HCEC 1CT (cell line): ENCODE results near the gene FAM98A.
A peak's percentile ranks its signal among the peaks of the same experiment; 100 is the strongest.

Source experiments
- DNase-seq: peaks from one replicate; pipeline ENCODE4 v3.0.0-alpha.2; 2017

The FAM98A gene

GRCh38 chr2:33595385-33595784 lies 3.7 kb downstream of the FAM98A start:
- DNase-seq = no peak

GRCh38 chr2:33589444-33589843 lies 9.7 kb downstream of the FAM98A start:
- DNase-seq = no peak

GRCh38 chr2:33588232-33588631 lies 10.9 kb downstream of the FAM98A start:
- no peak for DNase-seq

DNA sequence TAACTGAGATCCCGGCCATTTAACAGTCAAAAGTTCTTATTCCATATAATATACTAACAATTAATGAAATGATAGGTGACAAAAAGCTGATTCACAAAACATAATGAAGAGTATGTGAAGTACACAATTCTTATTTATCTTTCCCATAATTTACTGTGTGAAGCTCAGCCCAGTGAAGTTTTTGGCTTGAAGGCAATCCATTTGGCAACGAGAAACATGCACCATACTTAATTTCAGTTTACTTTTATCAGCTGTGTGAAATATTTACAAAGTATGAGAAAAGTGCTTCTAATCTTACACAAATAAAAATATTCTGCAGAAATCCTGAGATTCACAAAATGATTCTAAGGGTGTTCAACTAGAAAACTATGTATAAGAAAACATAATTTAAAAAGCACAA lies 12.3 kb downstream of the FAM98A start:
- no peak for DNase-seq

DNA sequence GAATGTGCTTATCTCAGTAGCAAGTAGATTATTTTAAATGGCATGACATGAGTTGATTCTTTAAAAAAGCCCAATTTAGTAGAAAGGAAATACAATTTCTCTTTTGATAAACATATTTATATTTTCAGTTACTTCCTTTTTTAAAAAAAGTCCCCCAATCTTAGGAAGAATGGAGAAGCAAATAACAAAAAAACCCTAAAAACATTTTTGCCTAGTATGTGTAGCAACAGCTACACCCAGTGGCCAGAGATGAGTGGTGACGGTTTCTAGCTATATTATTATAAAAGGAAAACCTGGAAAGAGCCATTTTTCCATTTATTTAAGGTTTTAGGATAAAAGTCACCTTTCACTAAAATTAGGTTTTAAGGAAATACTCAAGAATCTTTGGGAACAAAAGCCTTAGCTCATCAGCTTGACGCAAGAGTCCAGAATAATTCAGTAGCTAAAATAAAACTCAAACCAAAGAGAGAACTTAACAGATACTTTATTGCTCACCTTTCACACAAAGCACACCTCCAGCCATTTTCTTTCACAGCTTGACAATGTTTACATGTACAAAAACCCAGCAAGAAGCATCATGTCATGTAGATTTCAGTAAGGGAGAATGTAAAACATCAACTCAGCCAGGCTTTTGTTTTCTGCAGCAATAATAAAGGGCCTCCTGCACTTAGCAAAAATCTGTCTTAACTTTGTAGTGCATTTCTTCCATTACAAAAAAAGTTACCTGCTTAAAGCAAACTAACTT lies 15.7 kb downstream of the FAM98A start:
- DNase-seq = peak; percentile 41

GRCh38 chr2:33581872-33582271 lies 17.2 kb downstream of the FAM98A start:
- DNase-seq = no peak

DNA sequence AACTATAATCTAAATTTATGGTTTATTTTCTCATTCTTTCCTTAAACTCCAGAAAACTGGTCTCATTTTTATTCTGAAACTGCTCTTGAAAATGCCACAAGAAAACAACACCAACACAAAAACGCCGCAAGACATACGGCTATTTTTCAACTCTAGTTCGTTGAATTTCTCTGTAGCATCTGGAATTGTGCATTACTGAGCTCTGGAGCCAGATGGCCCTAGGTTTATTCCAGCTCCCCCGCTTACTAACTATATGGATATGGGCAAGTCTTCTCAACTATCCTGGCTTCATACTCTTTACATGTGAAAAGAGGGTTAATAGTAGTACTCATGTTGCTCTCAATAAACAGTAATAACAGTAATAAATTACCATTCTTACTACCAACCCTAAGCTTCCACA lies 19.9 kb downstream of the FAM98A start:
- DNase-seq = no peak

GRCh38 chr2:33577668-33578067 lies 21.4 kb downstream of the FAM98A start:
- DNase-seq = no peak

- no peak for DNase-seq
These were observed 22.0 kb downstream of the FAM98A start for GRCh38 chr2:33577084-33577483.

DNA sequence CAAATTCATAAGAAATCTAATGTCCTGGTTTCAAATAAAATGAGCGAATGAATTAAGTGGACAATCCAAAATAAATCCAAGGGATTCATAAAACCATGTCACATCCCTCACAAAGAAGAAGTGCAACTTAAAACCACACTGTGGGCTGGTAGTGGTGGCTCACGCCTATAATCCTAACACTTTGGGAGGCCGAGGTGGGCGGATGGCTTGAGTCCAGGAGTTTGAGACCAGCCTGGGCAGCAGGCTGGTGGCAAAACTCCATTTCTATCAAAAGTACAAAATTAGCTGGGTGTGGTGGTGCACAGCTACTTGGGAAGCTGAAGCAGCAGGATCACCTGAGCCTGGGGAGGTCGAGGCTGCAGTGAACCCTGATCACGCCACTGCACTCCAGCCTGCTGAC lies 25.4 kb downstream of the FAM98A start:
- no peak for DNase-seq

GRCh38 chr2:33570681-33571080 lies 28.4 kb downstream of the FAM98A start:
- DNase-seq = no peak

GRCh38 chr2:33561872-33562271 lies 37.2 kb downstream of the FAM98A start:
- no peak for DNase-seq

- DNase-seq = no peak
These were observed 39.1 kb downstream of the FAM98A start for GRCh38 chr2:33560017-33560416.

GRCh38 chr2:33559328-33559727 lies 39.8 kb downstream of the FAM98A start:
- DNase-seq = no peak

DNA sequence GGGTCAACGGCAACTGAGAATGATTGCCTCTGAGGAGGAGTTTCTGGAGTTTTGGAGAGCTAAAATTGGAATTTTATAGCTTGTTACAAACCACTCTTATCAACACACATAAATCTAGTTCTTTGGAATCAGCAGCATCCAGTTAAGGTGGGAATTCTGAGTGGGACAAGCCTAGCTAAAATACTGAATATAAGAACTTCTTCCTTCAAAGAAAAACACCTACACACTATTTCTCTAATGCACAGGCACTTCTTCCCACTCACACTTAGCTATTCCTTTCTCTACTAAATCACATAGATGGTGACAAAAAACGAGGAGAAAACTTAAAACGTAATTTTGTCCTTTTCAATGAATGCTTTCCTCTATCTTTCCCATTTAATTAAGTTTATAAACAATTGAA lies 43.4 kb downstream of the FAM98A start:
- no peak for DNase-seq

DNA sequence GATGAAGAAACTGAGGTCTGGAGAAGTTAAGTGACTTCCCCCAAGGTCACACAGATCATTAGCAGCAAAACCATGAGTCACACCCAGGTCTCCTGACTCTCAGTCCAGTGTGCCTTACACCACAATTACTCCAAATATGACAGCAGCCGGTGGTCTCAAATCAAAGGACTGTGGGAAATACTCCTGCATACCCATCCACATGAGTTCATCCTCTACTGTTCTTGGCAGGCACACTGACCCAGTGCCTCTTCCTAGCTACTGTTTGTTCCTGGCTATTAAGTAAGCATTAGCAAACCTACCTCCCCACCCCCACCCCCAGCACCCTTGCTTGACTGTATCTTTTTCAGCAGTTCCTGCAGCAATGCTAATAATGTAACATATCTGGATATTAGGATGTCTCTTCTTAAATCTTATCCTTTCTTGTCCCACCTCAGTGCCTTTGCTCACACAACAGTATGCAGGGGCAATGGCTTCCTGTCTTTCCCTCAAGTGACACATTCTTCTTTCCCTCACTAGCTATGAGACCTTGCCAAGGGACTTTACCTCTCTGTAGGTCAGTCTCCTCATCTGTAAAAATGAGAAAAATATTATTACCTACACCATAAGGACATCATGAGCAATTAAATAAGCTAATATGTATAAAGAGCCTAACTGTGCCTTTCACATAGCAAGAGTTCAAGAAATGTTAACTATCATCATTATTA lies 46.2 kb downstream of the FAM98A start:
- peak; percentile 23 for DNase-seq

- no peak for DNase-seq
These were observed 48.9 kb downstream of the FAM98A start for GRCh38 chr2:33550206-33550605.

GRCh38 chr2:33541243-33541642 lies 57.9 kb downstream of the FAM98A start:
- no peak for DNase-seq

DNA sequence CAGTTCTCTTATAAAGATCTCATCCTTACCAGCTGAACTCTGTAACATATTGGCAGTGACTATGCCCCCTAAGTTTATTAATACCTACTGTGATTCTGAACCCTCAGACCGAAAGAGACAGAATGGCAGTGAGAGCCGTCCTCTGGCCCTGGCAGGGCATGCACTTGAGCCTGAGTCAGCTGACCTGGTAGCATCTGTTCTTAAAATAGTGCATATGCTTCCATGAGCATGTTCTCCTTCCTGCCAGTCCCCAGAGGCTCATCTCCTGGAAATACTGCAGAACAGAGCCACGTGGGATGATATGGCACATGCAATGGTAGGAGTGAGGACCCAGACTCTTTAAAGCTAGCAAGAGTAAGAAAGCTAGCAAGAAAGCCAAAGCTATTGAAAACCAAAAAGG lies 63.7 kb downstream of the FAM98A start:
- no peak for DNase-seq
